ENCODE results near the gene LIPE.

Gene LIPE

GRCh38 chr19:42445948-42446347 is 18.8 kb upstream of the LIPE start:
- no peak for DNase-seq (ENCODE audit: low read depth in 2 of 2)
- TF ChIP-seq CTCF (IDR thresholded peaks at IDR 0.05; ENCODE audit: low read depth, low read length), result no peak
- H3K4me3 ChIP-seq (replicated peaks in 1 of 2; ENCODE audit: low read depth in 2 of 2, low read length in 2 of 2), result no peak overlapping the region

GRCh38 chr19:42443944-42444398 is 16.8 kb upstream of the LIPE start:
- TF ChIP-seq CTCF (IDR thresholded peaks at IDR 0.05; ENCODE audit: low read depth, low read length), result no peak
- H3K4me3 ChIP-seq (replicated peaks in 1 of 2; ENCODE audit: low read depth in 2 of 2, low read length in 2 of 2), result no peak overlapping the region
- DNase-seq (ENCODE audit: low read depth in 2 of 2), result no peak

- H3K4me3 ChIP-seq (replicated peaks in 1 of 2; ENCODE audit: low read depth in 2 of 2, low read length in 2 of 2), result no peak within 1 kb of the TSS
- no peak for TF ChIP-seq CTCF (IDR thresholded peaks at IDR 0.05; ENCODE audit: low read depth, low read length)
- no peak for DNase-seq (ENCODE audit: low read depth in 2 of 2)
Observed at GRCh38 chr19:42442833-42443232, 15.6 kb upstream of the LIPE start, which contains the start of gene CXCL17. Gene CXCL17, minus strand, starts transcription at chr19:42442946. Its CDS starts 114 bp downstream, at chr19:42442832.

- no peak for TF ChIP-seq CTCF (IDR thresholded peaks at IDR 0.05; ENCODE audit: low read depth, low read length)
- no peak for DNase-seq (ENCODE audit: low read depth in 2 of 2)
- no peak overlapping the region for H3K4me3 ChIP-seq (replicated peaks in 1 of 2; ENCODE audit: low read depth in 2 of 2, low read length in 2 of 2)
Observed at GRCh38 chr19:42441049-42441445, 13.9 kb upstream of the LIPE start.

DNA sequence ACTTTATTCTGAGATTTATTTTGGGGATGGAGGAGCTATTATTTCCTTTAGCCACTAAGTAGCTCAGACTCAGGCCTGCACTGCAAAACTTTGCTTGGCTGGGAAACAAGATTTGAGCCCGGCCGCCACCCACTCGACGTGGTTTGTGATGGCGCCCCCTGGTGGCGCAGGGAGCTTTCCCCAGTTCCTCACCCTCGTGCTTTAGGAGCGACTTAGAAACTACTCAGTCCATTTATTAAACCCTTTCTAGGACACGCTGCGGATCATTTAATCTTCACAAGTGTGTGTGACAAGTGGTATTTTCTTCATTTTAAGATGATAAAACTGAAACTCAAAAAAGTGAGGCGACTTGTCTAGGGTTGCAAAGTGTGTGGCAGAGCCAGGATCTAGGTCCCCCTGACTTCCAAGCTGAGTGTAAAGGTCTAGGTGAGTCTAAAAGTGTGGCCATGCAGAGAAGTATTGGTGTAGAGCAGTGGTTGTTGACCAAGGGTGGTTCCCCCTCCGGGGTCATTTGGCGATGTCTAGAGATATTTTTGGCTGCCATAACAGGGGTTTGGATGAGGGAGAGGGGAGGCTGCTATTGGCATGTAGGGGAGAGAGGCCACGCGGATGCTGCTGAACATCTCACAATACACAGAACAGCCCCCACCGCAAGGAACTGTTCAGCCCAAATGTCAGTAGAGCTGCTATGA is 13.3 kb upstream of the LIPE start:
- TF ChIP-seq CTCF (IDR thresholded peaks at IDR 0.05; ENCODE audit: low read depth, low read length), result peak; percentile 92
- no peak overlapping the region for H3K4me3 ChIP-seq (replicated peaks in 1 of 2; ENCODE audit: low read depth in 2 of 2, low read length in 2 of 2)
- peak; percentile 82 for DNase-seq (ENCODE audit: low read depth in 2 of 2)

GRCh38 chr19:42436006-42436405 is 8.8 kb upstream of the LIPE start:
- TF ChIP-seq CTCF (IDR thresholded peaks at IDR 0.05; ENCODE audit: low read depth, low read length), result no peak
- peak; percentile 35 to 53 for DNase-seq (ENCODE audit: low read depth in 2 of 2)
- H3K4me3 ChIP-seq (replicated peaks in 1 of 2; ENCODE audit: low read depth in 2 of 2, low read length in 2 of 2), result no peak overlapping the region

GRCh38 chr19:42435316-42435715 is 8.1 kb upstream of the LIPE start:
- TF ChIP-seq CTCF (IDR thresholded peaks at IDR 0.05; ENCODE audit: low read depth, low read length), result no peak
- no peak overlapping the region for H3K4me3 ChIP-seq (replicated peaks in 1 of 2; ENCODE audit: low read depth in 2 of 2, low read length in 2 of 2)
- no peak for DNase-seq (ENCODE audit: low read depth in 2 of 2)
